Measurements from ENCODE around the gene ARHGDIB.

The ARHGDIB gene

GRCh38 chr12:14993117-14993516 is 31.7 kb upstream of the ARHGDIB start:
- ATAC-seq (replicated peaks) (no peak), DNase-seq (no peak)
- Mint-ChIP-seq H3K27me3 (peaks cover 0 to 2% of the 10 kb centered on the region in 2 donors), H3K9me3 (peaks cover 11 to 16% of the 10 kb centered on the region in 2 donors), H3K27ac (no peak overlapping the region), H3K36me3 (peaks cover 7 to 19% of the 10 kb centered on the region in 2 donors), H3K4me1 (peaks cover 43 to 65% of the 10 kb centered on the region in 2 donors), H3K4me3 (no peak overlapping the region)

- Mint-ChIP-seq H3K27ac (no peak overlapping the region), H3K4me1 (peaks cover 46 to 70% of the 10 kb centered on the region in 2 donors)
- ATAC-seq (replicated peaks): no peak
Observed at GRCh38 chr12:14992673-14993072, 31.3 kb upstream of the ARHGDIB start.

GRCh38 chr12:14991069-14991468 is 29.7 kb upstream of the ARHGDIB start:
- Mint-ChIP-seq H3K36me3 (peaks cover 7 to 19% of the 10 kb centered on the region in 2 donors), H3K4me3 (no peak overlapping the region), H3K9me3 (peaks cover 14 to 16% of the 10 kb centered on the region in 2 donors), H3K4me1 (peaks cover 46 to 72% of the 10 kb centered on the region in 2 donors), H3K27me3 (no peaks in the 10 kb centered on the region), H3K27ac (peak overlapping the region; percentile 74)
- peak; percentile 73 to 78 for ATAC-seq (replicated peaks)
- DNase-seq: no peak

More at GRCh38 chr12:14992673-14993072, 31.3 kb upstream of the ARHGDIB start:
- Mint-ChIP-seq H3K27me3 (no peaks in the 10 kb centered on the region), H3K36me3 (peaks cover 7 to 19% of the 10 kb centered on the region in 2 donors), H3K9me3 (peaks cover 14 to 16% of the 10 kb centered on the region in 2 donors), H3K4me3 (no peak overlapping the region)
- DNase-seq: no peak

GRCh38 chr12:14989790-14990189 is 28.4 kb upstream of the ARHGDIB start:
- no peak for DNase-seq
- peak overlapping the region; percentile 28 to 48 for H3K4me3 Mint-ChIP-seq
- H3K27ac Mint-ChIP-seq: peak overlapping the region; percentile 76
- peaks cover 7 to 19% of the 10 kb centered on the region in 2 donors for H3K36me3 Mint-ChIP-seq
- H3K9me3 Mint-ChIP-seq: peaks cover 14 to 16% of the 10 kb centered on the region in 2 donors
- H3K27me3 Mint-ChIP-seq: no peaks in the 10 kb centered on the region
- peak; percentile 27 to 34 for ATAC-seq (replicated peaks)
- H3K4me1 Mint-ChIP-seq: peaks cover 40 to 66% of the 10 kb centered on the region in 2 donors

- H3K36me3 Mint-ChIP-seq: peaks cover 7 to 19% of the 10 kb centered on the region in 2 donors
- peaks cover 14 to 16% of the 10 kb centered on the region in 2 donors for H3K9me3 Mint-ChIP-seq
- no peak for DNase-seq
- no peak overlapping the region for H3K4me3 Mint-ChIP-seq
- H3K27ac Mint-ChIP-seq: no peak overlapping the region
- H3K4me1 Mint-ChIP-seq: peaks cover 35 to 64% of the 10 kb centered on the region in 2 donors
- no peaks in the 10 kb centered on the region for H3K27me3 Mint-ChIP-seq
- ATAC-seq (replicated peaks): no peak
Observed at GRCh38 chr12:14988035-14988434, 26.6 kb upstream of the ARHGDIB start.

- ATAC-seq (replicated peaks) (no peak), DNase-seq (no peak)
- Mint-ChIP-seq H3K27ac (no peak overlapping the region), H3K27me3 (no peaks in the 10 kb centered on the region), H3K4me3 (no peak overlapping the region), H3K9me3 (peaks cover 14 to 15% of the 10 kb centered on the region in 2 donors), H3K4me1 (peaks cover 37 to 73% of the 10 kb centered on the region in 2 donors), H3K36me3 (peaks cover 6 to 18% of the 10 kb centered on the region in 2 donors)
Observed at GRCh38 chr12:14986449-14986848, 25.0 kb upstream of the ARHGDIB start.

- H3K9me3 Mint-ChIP-seq: peaks cover 9 to 12% of the 10 kb centered on the region in 2 donors
- H3K27me3 Mint-ChIP-seq: no peaks in the 10 kb centered on the region
- DNase-seq (no peak), ATAC-seq (replicated peaks) (no peak)
- H3K27ac Mint-ChIP-seq: no peak overlapping the region
- peaks cover under 1 to 7% of the 10 kb centered on the region in 2 donors for H3K36me3 Mint-ChIP-seq
- H3K4me3 Mint-ChIP-seq: no peak overlapping the region
- H3K4me1 Mint-ChIP-seq: peaks cover 41 to 73% of the 10 kb centered on the region in 2 donors
Observed at GRCh38 chr12:14984766-14985285, 23.4 kb upstream of the ARHGDIB start.

- no peaks in the 10 kb centered on the region for H3K36me3 Mint-ChIP-seq
- H3K4me3 Mint-ChIP-seq: no peak overlapping the region
- H3K27ac Mint-ChIP-seq: no peak overlapping the region
- H3K27me3 Mint-ChIP-seq: no peaks in the 10 kb centered on the region
- no peak for ATAC-seq (replicated peaks)
- no peak for DNase-seq
- peaks cover 36 to 73% of the 10 kb centered on the region in 2 donors for H3K4me1 Mint-ChIP-seq
- H3K9me3 Mint-ChIP-seq: peaks cover 5 to 9% of the 10 kb centered on the region in 2 donors
Observed at GRCh38 chr12:14984036-14984435, 22.6 kb upstream of the ARHGDIB start.

- Mint-ChIP-seq H3K27ac (peak overlapping the region; percentile 59), H3K4me3 (no peak overlapping the region), H3K27me3 (no peaks in the 10 kb centered on the region), H3K9me3 (peaks cover 0 to 2% of the 10 kb centered on the region in 2 donors), H3K36me3 (no peaks in the 10 kb centered on the region), H3K4me1 (peaks cover 29 to 70% of the 10 kb centered on the region in 2 donors)
- ATAC-seq (replicated peaks) (peak in 1 of 2 donors; percentile 33), DNase-seq (no peak)
Observed at GRCh38 chr12:14982991-14983390, 21.6 kb upstream of the ARHGDIB start.

- Mint-ChIP-seq H3K27ac (no peak overlapping the region), H3K9me3 (no peaks in the 10 kb centered on the region), H3K27me3 (no peaks in the 10 kb centered on the region), H3K36me3 (no peaks in the 10 kb centered on the region), H3K4me1 (peaks cover 27 to 66% of the 10 kb centered on the region in 2 donors), H3K4me3 (no peak overlapping the region)
- DNase-seq (no peak), ATAC-seq (replicated peaks) (no peak)
Observed at GRCh38 chr12:14982562-14982961, 21.2 kb upstream of the ARHGDIB start.

- peak overlapping the region; percentile 76 for H3K27ac Mint-ChIP-seq
- peak overlapping the region in 1 of 2 donors; percentile 21 for H3K4me3 Mint-ChIP-seq
- DNase-seq (peak; percentile 46), ATAC-seq (replicated peaks) (peak; percentile 89 to 95)
- no peaks in the 10 kb centered on the region for H3K9me3 Mint-ChIP-seq
- H3K27me3 Mint-ChIP-seq: no peaks in the 10 kb centered on the region
- no peaks in the 10 kb centered on the region for H3K36me3 Mint-ChIP-seq
- H3K4me1 Mint-ChIP-seq: peaks cover 27 to 65% of the 10 kb centered on the region in 2 donors
Observed at GRCh38 chr12:14981049-14981448, 19.6 kb upstream of the ARHGDIB start.

- ATAC-seq (replicated peaks) (no peak), DNase-seq (no peak)
- H3K4me1 Mint-ChIP-seq: peaks cover 27 to 60% of the 10 kb centered on the region in 2 donors
- no peaks in the 10 kb centered on the region for H3K36me3 Mint-ChIP-seq
- no peak overlapping the region for H3K27ac Mint-ChIP-seq
- no peaks in the 10 kb centered on the region for H3K27me3 Mint-ChIP-seq
- H3K4me3 Mint-ChIP-seq: no peak overlapping the region
- no peaks in the 10 kb centered on the region for H3K9me3 Mint-ChIP-seq
Observed at GRCh38 chr12:14979468-14979867, 18.1 kb upstream of the ARHGDIB start.

- no peak overlapping the region for H3K4me3 Mint-ChIP-seq
- H3K27ac Mint-ChIP-seq: no peak overlapping the region
- H3K36me3 Mint-ChIP-seq: no peaks in the 10 kb centered on the region
- no peak for ATAC-seq (replicated peaks)
- DNase-seq: no peak
- no peaks in the 10 kb centered on the region for H3K9me3 Mint-ChIP-seq
- H3K4me1 Mint-ChIP-seq: peaks cover 18 to 33% of the 10 kb centered on the region in 2 donors
- no peaks in the 10 kb centered on the region for H3K27me3 Mint-ChIP-seq
Observed at GRCh38 chr12:14976658-14977057, 15.3 kb upstream of the ARHGDIB start.

- H3K27me3 Mint-ChIP-seq: no peaks in the 10 kb centered on the region
- H3K9me3 Mint-ChIP-seq: no peaks in the 10 kb centered on the region
- H3K4me1 Mint-ChIP-seq: peaks cover 6 to 21% of the 10 kb centered on the region in 2 donors
- no peak overlapping the region for H3K27ac Mint-ChIP-seq
- ATAC-seq (replicated peaks) (no peak), DNase-seq (no peak)
- H3K36me3 Mint-ChIP-seq: no peaks in the 10 kb centered on the region
- H3K4me3 Mint-ChIP-seq: no peak overlapping the region
Observed at GRCh38 chr12:14975457-14975856, 14.1 kb upstream of the ARHGDIB start.

- H3K36me3 Mint-ChIP-seq: no peaks in the 10 kb centered on the region
- ATAC-seq (replicated peaks) (no peak), DNase-seq (no peak)
- H3K27me3 Mint-ChIP-seq: no peaks in the 10 kb centered on the region
- H3K4me3 Mint-ChIP-seq: no peak overlapping the region
- peaks cover 2 to 13% of the 10 kb centered on the region in 2 donors for H3K4me1 Mint-ChIP-seq
- no peaks in the 10 kb centered on the region for H3K9me3 Mint-ChIP-seq
- no peak overlapping the region for H3K27ac Mint-ChIP-seq
Observed at GRCh38 chr12:14974633-14975032, 13.2 kb upstream of the ARHGDIB start.
